ENCODE measurements around the gene MADCAM1. TPM values are rescaled to one million over a fixed set of nuclear protein-coding genes. Genes with fewer than 3 reads are reported as not detected.

Gene MADCAM1
- total RNA-seq, 3 donors from 2014 or later (not counting 1 experiment from before 2014, with no cell fraction given): 0.43 to 0.54 TPM; not detected in 1

GRCh38 chr19:464208-464545 lies 32.1 kb upstream of the MADCAM1 start:
- no peaks in the 10 kb centered on the region for H3K36me3 Mint-ChIP-seq
- DNase-seq (no peak), ATAC-seq (no peak)
- no peak overlapping the region for H3K27ac ChIP-seq (ENCODE audit: low read length)
- 95% methylated on average over 9 of the region's 9 CpGs for WGBS (ENCODE audit: insufficient coverage)
- no peaks in the 10 kb centered on the region for H3K4me1 Mint-ChIP-seq
- intact Hi-C loops (cut with micrococcal nuclease): no loop called here
- H3K27me3 Mint-ChIP-seq (ENCODE audit: low read depth in 2 of 2): peaks cover 0 to 12% of the 10 kb centered on the region in 2 donors
- peaks cover 19% of the 10 kb centered on the region for H3K27me3 ChIP-seq (ENCODE audit: control insufficient read depth, insufficient read depth, low read length)
- H3K27ac Mint-ChIP-seq: no peak overlapping the region
- H3K36me3 ChIP-seq (ENCODE audit: control insufficient read depth, insufficient read depth, low read length): no peaks in the 10 kb centered on the region
- no peak for TF ChIP-seq CTCF (IDR thresholded peaks at IDR 0.05)
- H3K4me1 ChIP-seq (ENCODE audit: control insufficient read depth, insufficient read depth, low read length): peaks cover 11% of the 10 kb centered on the region
- H3K4me3 ChIP-seq (ENCODE audit: low read length): no peak overlapping the region
- no peak overlapping the region for H3K4me3 Mint-ChIP-seq
- no peaks in the 10 kb centered on the region for H3K9me3 ChIP-seq (ENCODE audit: control insufficient read depth, insufficient read depth, low read length)
- H3K9me3 Mint-ChIP-seq: peaks cover 0 to 5% of the 10 kb centered on the region in 2 donors

GRCh38 chr19:465056-465816 lies 31.1 kb upstream of the MADCAM1 start:
- Histone ChIP-seq H3K36me3 (ENCODE audit: control insufficient read depth, insufficient read depth, low read length) (no peaks in the 10 kb centered on the region), H3K9me3 (ENCODE audit: control insufficient read depth, insufficient read depth, low read length) (no peaks in the 10 kb centered on the region), H3K27ac (ENCODE audit: low read length) (no peak overlapping the region), H3K27me3 (ENCODE audit: control insufficient read depth, insufficient read depth, low read length) (peaks cover 12% of the 10 kb centered on the region), H3K4me1 (ENCODE audit: control insufficient read depth, insufficient read depth, low read length) (peaks cover 7% of the 10 kb centered on the region), H3K4me3 (ENCODE audit: low read length) (no peak overlapping the region)
- no peaks in the 10 kb centered on the region for H3K4me1 Mint-ChIP-seq
- no peak for DNase-seq
- H3K27me3 Mint-ChIP-seq (ENCODE audit: low read depth in 2 of 2): peaks cover 0 to 12% of the 10 kb centered on the region in 2 donors
- no peak overlapping the region for H3K4me3 Mint-ChIP-seq
- WGBS (ENCODE audit: insufficient coverage): 96% methylated on average over 3 of the region's 3 CpGs
- H3K27ac Mint-ChIP-seq: no peak overlapping the region
- TF ChIP-seq CTCF (IDR thresholded peaks at IDR 0.05): no peak
- no peaks in the 10 kb centered on the region for H3K36me3 Mint-ChIP-seq
- intact Hi-C loops (cut with micrococcal nuclease): no loop called here
- peaks cover 0 to 5% of the 10 kb centered on the region in 2 donors for H3K9me3 Mint-ChIP-seq
- ATAC-seq: no peak

GRCh38 chr19:467554-467953 lies 28.7 kb upstream of the MADCAM1 start:
- 91% methylated on average over 11 of the region's 11 CpGs for WGBS (ENCODE audit: insufficient coverage)
- Histone ChIP-seq H3K9me3 (ENCODE audit: control insufficient read depth, insufficient read depth, low read length) (no peaks in the 10 kb centered on the region), H3K36me3 (ENCODE audit: control insufficient read depth, insufficient read depth, low read length) (no peaks in the 10 kb centered on the region), H3K27ac (ENCODE audit: low read length) (no peak overlapping the region), H3K27me3 (ENCODE audit: control insufficient read depth, insufficient read depth, low read length) (peaks cover 4% of the 10 kb centered on the region), H3K4me1 (ENCODE audit: control insufficient read depth, insufficient read depth, low read length) (no peaks in the 10 kb centered on the region), H3K4me3 (ENCODE audit: low read length) (no peak overlapping the region)
- H3K27me3 Mint-ChIP-seq (ENCODE audit: low read depth in 2 of 2): peaks cover 0 to 4% of the 10 kb centered on the region in 2 donors
- intact Hi-C loops (cut with micrococcal nuclease): no loop called here
- no peak for TF ChIP-seq CTCF (IDR thresholded peaks at IDR 0.05)
- no peak overlapping the region for H3K27ac Mint-ChIP-seq
- no peaks in the 10 kb centered on the region for H3K36me3 Mint-ChIP-seq
- H3K4me3 Mint-ChIP-seq: no peak overlapping the region
- DNase-seq (no peak), ATAC-seq (no peak)
- H3K4me1 Mint-ChIP-seq: no peaks in the 10 kb centered on the region
- H3K9me3 Mint-ChIP-seq: peaks cover 0 to 5% of the 10 kb centered on the region in 2 donors

Data from natural killer cell (primary cell).